Measurements from ENCODE around the gene TDRD3.

GRCh38 chr13:60617991-60618733, 221.1 kb downstream of the TDRD3 start:
- TF ChIP-seq, protein P1, sequence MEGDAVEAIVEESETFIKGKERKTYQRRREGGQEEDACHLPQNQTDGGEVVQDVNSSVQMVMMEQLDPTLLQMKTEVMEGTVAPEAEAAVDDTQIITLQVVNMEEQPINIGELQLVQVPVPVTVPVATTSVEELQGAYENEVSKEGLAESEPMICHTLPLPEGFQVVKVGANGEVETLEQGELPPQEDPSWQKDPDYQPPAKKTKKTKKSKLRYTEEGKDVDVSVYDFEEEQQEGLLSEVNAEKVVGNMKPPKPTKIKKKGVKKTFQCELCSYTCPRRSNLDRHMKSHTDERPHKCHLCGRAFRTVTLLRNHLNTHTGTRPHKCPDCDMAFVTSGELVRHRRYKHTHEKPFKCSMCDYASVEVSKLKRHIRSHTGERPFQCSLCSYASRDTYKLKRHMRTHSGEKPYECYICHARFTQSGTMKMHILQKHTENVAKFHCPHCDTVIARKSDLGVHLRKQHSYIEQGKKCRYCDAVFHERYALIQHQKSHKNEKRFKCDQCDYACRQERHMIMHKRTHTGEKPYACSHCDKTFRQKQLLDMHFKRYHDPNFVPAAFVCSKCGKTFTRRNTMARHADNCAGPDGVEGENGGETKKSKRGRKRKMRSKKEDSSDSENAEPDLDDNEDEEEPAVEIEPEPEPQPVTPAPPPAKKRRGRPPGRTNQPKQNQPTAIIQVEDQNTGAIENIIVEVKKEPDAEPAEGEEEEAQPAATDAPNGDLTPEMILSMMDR (IDR thresholded peaks at IDR 0.05): peak; percentile 43
- TF ChIP-seq YY1 (IDR thresholded peaks at IDR 0.05; ENCODE audit: low read depth): no peak
- TF ChIP-seq, protein P2, sequence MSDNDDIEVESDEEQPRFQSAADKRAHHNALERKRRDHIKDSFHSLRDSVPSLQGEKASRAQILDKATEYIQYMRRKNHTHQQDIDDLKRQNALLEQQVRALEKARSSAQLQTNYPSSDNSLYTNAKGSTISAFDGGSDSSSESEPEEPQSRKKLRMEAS (IDR thresholded peaks at IDR 0.05; ENCODE audit: low read depth): no peak
- no peak for TF ChIP-seq USF2 (IDR thresholded peaks at IDR 0.05; ENCODE audit: borderline replicate concordance, low read depth, low read length)
- TF ChIP-seq SIN3A (IDR thresholded peaks at IDR 0.05; ENCODE audit: borderline replicate concordance, low read depth, low read length): no peak
